SU-DHL-6 (cell line): ENCODE data around the gene TEX10.

ENCODE experiments used
- H2AFZ ChIP-seq: fragments of 200-600 bp; sonication (generic); 2 replicates; pipeline ENCODE4 v1.6.1; 2014; ENCODE audit warnings: low read depth, mild to moderate bottlenecking, moderate library complexity, mixed read lengths, antibody characterized with exemption, low read length; ENCODE audit not compliant: severe bottlenecking
- H3F3A ChIP-seq: fragments of 200-600 bp; shearing (Covaris generic); 2 replicates; pipeline ENCODE4 v1.6.0; 2016; ENCODE audit warnings: antibody characterized with exemption, mild to moderate bottlenecking; ENCODE audit not compliant: insufficient read depth
- H3K27ac ChIP-seq: fragments of 200-600 bp; sonication (generic); 2 replicates; pipeline ENCODE4 v1.5.1; 2016; ENCODE audit warnings: low read depth, mild to moderate bottlenecking, low read length, moderate library complexity, mixed read lengths
- H3K27me3 ChIP-seq: fragments of 200-600 bp; sonication (generic), shearing (Covaris generic); 2 replicates; pipeline ENCODE4 v1.6.0; 2014; ENCODE audit warnings: mild to moderate bottlenecking, low read length
- H3K36me3 ChIP-seq: fragments of 200-600 bp; sonication (generic); 2 replicates; pipeline ENCODE4 v1.6.1; 2014; ENCODE audit warnings: mild to moderate bottlenecking, low read length, mixed read lengths
- H3K4me2 ChIP-seq: fragments of 300-600, 200-600 bp; shearing (Covaris generic), sonication (generic); 2 replicates; pipeline ENCODE4 v1.6.0; 2014; ENCODE audit warnings: low read length, low read depth, mild to moderate bottlenecking; ENCODE audit not compliant: poor library complexity, severe bottlenecking
- H3K4me3 ChIP-seq: fragments of 200-600 bp; sonication (generic); 2 replicates; pipeline ENCODE4 v1.5.1; 2014; ENCODE audit warnings: antibody characterized with exemption, low read length, mild to moderate bottlenecking, mixed read lengths; ENCODE audit not compliant: insufficient read depth, poor library complexity, severe bottlenecking
- H3K79me2 ChIP-seq: fragments of 200-600 bp; sonication (generic); 2 replicates; pipeline ENCODE4 v1.6.1; 2014; ENCODE audit warnings: mild to moderate bottlenecking, low read length, moderate library complexity; ENCODE audit not compliant: insufficient read depth
- H3K9ac ChIP-seq: fragments of 200-600 bp; sonication (generic); 2 replicates; pipeline ENCODE4 v1.7.0; 2014; ENCODE audit warnings: mild to moderate bottlenecking, low read length
- H3K9me2 ChIP-seq: fragments of 200-600 bp; sonication (generic); replicated peaks from 2 replicates; pipeline ENCODE4 v1.6.1; 2014; ENCODE audit warnings: low read length; ENCODE audit not compliant: insufficient read depth
- H3K9me3 ChIP-seq: fragments of 200-600 bp; sonication (generic); 2 replicates; pipeline ENCODE4 v1.6.1; 2014; ENCODE audit warnings: low read length, mixed read lengths; ENCODE audit not compliant: insufficient read depth
- H4K20me1 ChIP-seq: fragments of 200-600 bp; sonication (generic); 2 replicates; pipeline ENCODE4 v1.6.1; 2014; ENCODE audit warnings: low read depth, mild to moderate bottlenecking, antibody characterized with exemption, low read length, moderate library complexity, mixed read lengths
- EZH2phosphoT487 ChIP-seq: fragments of 200-600 bp; sonication (generic), shearing (Covaris generic); conservative IDR thresholded peaks from 2 replicates; pipeline ENCODE4 v1.6.1; 2018; ENCODE audit warnings: mild to moderate bottlenecking, antibody characterized with exemption, low read length, moderate library complexity, mixed read lengths
- TF ChIP-seq, protein P1 (sequence below): fragments of 200-600 bp; sonication (generic); IDR thresholded peaks from one replicate; pipeline ENCODE4 v1.5.1; 2017; ENCODE audit warnings: antibody characterized with exemption, mild to moderate bottlenecking, low read length, moderate library complexity; ENCODE audit not compliant: insufficient read depth, poor library complexity, severe bottlenecking

The TEX10 gene

DNA sequence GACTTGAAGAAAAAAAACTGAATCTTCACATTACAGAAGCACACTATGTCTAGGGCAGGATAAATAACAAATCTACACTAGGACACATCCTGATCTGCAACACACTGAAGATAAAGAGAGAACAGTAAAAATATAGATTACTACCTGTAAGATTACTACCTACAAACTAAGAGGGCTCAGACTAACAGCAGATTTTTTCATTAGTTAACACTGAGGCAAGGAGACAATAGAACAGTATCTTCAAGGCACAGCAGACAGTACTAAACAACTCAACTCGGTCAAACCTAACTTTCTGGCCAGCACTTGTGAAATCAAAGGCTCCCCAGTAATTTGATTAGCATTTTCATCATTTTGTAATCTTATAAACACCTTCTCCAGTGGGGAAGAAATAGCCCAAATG lies 46.5 kb downstream of the TEX10 start:
- no peaks in the 10 kb centered on the region for H4K20me1 ChIP-seq
- no peaks in the 10 kb centered on the region for H3K9me2 ChIP-seq
- H3K4me2 ChIP-seq, result no peak overlapping the region
- no peaks in the 10 kb centered on the region for H3F3A ChIP-seq
- H3K79me2 ChIP-seq, result peaks cover 12% of the 10 kb centered on the region; the same call in 1 of the 2 replicates
- no peak overlapping the region for H3K9ac ChIP-seq
- no peaks in the 10 kb centered on the region for H3K9me3 ChIP-seq
- H3K27ac ChIP-seq, result no peak overlapping the region
- H3K4me3 ChIP-seq, result no peak overlapping the region
- no peaks in the 10 kb centered on the region for H3K27me3 ChIP-seq
- TF ChIP-seq, protein P1, sequence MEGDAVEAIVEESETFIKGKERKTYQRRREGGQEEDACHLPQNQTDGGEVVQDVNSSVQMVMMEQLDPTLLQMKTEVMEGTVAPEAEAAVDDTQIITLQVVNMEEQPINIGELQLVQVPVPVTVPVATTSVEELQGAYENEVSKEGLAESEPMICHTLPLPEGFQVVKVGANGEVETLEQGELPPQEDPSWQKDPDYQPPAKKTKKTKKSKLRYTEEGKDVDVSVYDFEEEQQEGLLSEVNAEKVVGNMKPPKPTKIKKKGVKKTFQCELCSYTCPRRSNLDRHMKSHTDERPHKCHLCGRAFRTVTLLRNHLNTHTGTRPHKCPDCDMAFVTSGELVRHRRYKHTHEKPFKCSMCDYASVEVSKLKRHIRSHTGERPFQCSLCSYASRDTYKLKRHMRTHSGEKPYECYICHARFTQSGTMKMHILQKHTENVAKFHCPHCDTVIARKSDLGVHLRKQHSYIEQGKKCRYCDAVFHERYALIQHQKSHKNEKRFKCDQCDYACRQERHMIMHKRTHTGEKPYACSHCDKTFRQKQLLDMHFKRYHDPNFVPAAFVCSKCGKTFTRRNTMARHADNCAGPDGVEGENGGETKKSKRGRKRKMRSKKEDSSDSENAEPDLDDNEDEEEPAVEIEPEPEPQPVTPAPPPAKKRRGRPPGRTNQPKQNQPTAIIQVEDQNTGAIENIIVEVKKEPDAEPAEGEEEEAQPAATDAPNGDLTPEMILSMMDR, result no peak
- no peak for TF ChIP-seq EZH2phosphoT487
- H2AFZ ChIP-seq, result no peak overlapping the region
- peaks cover 54% of the 10 kb centered on the region for H3K36me3 ChIP-seq

DNA sequence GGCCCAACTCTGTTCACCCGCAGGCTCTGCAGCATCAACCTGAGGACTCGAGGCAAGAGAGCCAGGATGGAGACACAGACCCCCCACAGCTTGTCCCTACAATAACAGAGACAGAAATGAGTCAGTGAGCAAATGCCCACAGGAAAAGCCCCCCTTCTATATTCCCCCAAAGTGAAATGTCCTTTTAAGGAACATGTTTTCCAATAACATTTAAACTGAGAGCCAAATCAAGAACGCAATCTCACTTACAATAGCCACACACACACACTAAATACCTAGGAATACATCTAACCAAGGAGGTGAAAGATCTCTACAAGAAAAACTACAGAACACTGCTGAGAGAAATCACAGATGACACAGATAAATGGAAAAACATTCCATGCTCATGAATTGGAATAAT lies 49.0 kb downstream of the TEX10 start:
- H3K4me2 ChIP-seq, result no peak overlapping the region
- 0 out of 2 replicates have a peak, but pooled peaks cover 5% of the 10 kb centered on the region for H3F3A ChIP-seq
- H4K20me1 ChIP-seq, result no peaks in the 10 kb centered on the region
- no peak overlapping the region for H3K4me3 ChIP-seq
- H3K9me2 ChIP-seq, result no peaks in the 10 kb centered on the region
- peaks cover 12% of the 10 kb centered on the region; the same call in 1 of the 2 replicates for H3K79me2 ChIP-seq
- no peaks in the 10 kb centered on the region for H3K9me3 ChIP-seq
- H3K27ac ChIP-seq, result no peak overlapping the region
- H3K9ac ChIP-seq, result no peak overlapping the region
- H3K27me3 ChIP-seq, result no peaks in the 10 kb centered on the region
- TF ChIP-seq, protein P1, result no peak
- no peak for TF ChIP-seq EZH2phosphoT487
- H2AFZ ChIP-seq, result no peak overlapping the region
- H3K36me3 ChIP-seq, result peaks cover 52% of the 10 kb centered on the region

DNA sequence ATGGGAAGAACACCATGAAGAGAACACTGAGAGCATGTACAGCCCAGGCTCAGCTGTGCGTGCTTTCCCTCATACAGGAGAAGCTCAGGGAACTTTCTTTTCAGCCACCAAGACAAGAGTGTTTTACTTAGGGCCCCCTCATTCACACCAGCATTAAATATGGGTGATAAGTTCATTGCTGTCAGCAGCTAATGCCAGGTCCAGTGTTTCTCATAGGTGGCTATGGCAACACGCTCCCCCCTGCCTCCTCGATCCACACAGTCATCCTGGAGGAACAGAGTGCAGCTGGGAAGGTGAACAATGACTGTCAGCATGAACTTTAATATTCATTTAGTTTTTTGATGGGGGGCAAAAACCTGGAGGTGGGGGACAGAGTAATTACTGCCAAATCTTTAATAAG lies 54.4 kb downstream of the TEX10 start:
- Histone ChIP-seq H3K4me3 (no peak overlapping the region), H3K36me3 (peaks cover 24% of the 10 kb centered on the region), H2AFZ (no peak overlapping the region), H3K9me2 (no peaks in the 10 kb centered on the region), H3F3A (0 out of 2 replicates have a peak, but pooled peaks cover 5% of the 10 kb centered on the region), H3K9me3 (no peaks in the 10 kb centered on the region), H4K20me1 (no peaks in the 10 kb centered on the region), H3K79me2 (peaks cover 5% of the 10 kb centered on the region; the same call in 1 of the 2 replicates), H3K27me3 (no peaks in the 10 kb centered on the region), H3K27ac (no peak overlapping the region), H3K4me2 (no peak overlapping the region), H3K9ac (no peak overlapping the region)
- TF ChIP-seq, protein P1, result no peak
- no peak for TF ChIP-seq EZH2phosphoT487
